CD4-positive, alpha-beta T cell treated with Interleukin-15 for 4 hours (primary cell): Measurements from ENCODE around the gene QTRT2.

ENCODE experiments used
- DNase-seq: peaks from one replicate; pipeline ENCODE4 v3.0.0-alpha.2; 2020; ENCODE audit warnings: low spot score

Gene QTRT2

DNA sequence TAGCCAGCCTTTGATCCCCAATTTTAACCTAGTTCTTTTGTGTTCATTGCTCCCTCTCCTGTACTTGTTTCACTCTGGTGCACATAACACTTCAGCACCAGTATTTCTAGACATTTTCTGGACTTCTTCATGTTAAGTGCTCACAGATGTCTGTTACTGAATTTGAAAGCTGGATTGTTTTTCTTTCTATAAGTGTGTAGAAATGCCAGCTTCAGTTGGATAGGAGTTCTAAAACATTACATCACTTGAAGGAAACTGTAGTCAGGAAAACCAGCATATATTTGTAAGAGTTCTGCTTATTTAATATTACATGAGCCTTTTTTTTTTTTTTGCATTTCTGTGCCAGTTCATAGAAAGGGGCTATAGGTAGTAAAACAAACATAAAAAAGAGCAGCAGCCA, 21.6 kb downstream of the QTRT2 start:
- no peak for DNase-seq

DNA sequence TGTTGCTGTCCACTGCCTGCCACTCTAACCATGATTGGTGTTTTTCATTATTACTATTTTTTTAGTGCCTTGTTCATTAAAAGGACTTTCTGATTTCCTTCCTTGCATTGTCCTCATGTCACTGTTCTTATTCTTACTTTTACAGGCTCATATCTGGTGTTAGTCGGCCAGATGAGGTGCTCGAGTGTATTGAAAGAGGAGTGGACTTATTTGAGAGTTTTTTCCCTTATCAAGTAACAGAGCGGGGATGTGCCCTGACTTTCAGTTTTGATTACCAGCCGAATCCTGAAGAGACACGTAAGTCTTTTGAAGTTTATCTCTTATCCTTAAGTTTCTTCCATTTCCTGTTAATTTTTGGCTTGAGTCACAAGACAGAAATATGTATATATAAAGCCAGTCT, 23.2 kb downstream of the QTRT2 start:
- no peak for DNase-seq

DNA sequence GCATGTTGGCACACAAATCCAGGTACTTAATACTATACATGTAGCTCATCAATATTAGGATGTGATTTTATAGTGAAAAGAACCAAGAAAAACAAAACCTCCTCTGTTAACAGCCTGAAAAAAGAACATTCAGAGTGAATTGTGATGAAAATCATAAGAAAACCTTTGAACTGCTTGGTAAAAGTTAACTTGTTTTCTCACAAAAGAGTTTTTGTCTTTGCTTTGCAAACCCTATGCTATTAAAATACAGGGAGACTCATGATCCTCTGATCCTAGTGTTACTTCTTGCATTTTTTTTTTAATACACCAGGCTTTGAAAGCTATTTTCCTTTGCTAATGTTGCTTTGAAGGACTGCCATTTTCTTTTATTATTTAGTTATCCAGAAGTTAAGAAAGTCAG, 23.7 kb downstream of the QTRT2 start:
- no peak for DNase-seq

DNA sequence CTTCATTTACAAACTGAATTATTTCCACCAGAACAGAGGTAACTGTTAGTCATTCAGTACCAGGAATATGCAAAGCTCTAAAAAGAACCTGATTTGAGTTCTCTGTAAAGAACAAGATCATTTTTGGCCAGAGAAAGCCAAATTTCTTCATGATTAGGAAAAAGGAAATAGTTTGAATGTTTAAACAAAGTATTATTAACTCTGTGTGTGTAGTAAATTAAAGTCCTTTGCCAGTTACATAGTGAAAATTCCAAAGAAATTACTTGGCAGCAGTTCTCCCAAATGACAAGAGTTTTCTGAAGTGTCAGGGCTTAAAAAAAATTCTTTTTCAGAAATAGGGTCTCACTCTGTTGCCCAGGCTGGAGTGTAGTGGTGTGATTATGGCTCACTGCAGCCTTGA, 24.5 kb downstream of the QTRT2 start:
- no peak for DNase-seq

DNA sequence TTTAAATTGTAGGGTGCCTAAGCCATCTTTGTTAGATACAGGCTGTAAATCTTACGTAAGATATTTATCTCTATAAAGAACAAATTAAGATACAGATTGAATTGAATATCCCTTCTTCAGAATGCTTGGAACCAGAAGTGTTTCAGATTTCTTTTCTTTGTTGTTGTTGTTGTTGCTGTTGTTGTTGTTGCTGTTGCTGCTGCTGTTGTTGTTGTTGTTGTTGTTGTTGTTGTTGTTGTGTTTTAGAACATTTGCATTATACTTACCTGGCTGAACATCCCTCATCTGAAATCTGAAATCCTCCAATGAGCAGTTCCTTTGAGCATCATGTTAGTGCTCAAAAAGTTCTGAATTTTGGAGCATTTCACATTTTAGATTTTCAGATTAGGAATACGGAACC, 26.6 kb downstream of the QTRT2 start:
- DNase-seq: no peak

DNA sequence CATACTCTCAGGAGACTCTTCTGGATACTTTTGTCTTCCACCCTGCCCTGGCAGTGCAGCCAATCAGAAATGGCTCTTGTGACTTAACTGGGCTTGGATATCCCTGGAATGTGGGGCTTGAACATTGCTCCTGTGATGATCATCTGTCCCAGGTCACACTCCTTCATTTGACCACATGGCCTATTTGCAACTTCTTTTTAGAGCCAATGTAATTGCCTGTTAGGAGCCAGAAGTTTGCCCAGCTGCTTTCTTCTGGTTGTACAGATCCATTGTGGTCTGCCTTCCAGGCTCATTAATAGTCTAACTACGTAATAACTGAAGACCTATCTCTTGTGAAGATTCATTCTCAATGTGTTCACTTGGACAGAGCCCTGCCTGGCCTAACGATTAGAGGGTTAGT, 29.8 kb downstream of the QTRT2 start:
- DNase-seq: no peak

DNA sequence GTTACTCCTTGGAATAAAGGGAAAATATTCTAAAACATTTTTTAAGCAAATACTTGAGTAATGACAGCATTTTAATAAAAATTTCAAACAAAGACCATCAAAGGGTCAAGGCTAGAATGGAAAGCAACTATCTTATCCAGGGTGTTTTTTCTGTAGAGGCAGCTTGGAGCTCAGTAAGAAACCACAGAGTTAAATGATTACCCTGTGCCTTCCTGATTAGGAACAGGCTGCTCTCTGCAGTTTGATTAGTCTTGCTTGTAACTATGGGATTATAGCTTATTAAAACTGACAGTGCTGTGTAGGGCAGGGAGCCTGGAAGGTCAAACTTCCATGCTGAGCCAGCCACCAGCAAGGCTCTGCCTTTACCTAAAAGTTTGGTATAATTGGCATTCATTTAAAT, 33.1 kb downstream of the QTRT2 start:
- no peak for DNase-seq

DNA sequence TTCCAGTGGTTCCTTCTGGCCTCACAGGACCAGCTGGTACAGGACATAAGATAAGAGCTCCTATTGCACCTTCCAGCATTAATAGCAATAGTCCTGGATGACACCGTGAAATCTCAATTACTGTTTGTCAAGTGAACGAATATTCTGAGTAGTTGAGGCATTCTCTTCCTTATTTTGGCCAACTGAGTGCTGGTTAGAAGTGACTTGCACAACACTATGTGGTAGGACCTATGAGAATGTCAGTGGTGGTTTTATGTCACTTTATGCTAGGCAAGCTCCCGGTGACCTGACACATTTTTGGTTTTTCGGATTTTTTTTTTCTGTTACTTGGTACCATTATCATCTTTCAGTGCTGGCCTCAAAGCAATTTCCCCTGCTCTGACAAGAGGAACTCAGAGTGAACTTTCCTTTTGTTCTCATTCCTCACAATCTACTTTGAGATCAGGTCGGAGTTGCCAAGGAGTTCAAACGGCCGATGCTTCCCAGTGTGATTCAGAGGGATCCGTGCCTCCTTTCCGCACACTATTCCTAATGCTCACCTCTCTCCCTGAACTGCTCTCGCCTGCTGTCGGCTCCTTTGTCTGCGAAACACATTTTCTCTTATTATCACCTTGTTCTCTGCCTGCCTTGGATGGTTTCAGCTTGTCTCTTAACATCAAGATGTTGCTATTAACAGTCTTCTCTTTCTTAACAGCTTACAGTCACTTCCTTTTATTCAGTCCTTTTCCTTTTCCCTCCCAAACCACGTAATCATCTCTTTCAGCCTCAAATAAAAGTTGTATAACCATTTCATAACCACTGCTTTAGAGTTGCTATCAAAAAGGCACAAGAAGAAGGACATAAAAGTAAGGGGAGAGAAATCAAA, 35.8 kb downstream of the QTRT2 start:
- DNase-seq: no peak

DNA sequence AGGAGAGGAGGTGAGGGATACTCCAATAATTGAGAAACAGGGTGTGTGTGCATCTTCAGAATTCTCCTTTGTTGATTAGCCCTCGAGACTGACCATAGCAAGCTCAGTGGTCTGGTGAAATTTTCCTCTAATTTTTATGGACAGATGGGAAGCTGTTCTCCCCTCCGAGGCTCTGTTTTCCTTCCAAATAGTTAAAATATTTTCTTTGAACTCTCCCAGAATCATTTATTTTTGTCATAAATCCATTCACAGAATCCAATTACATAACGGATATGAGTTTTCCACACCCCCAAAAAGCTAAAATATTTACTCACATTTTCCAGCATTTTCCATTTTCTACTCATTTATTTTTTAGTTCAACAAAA, 36.5 kb downstream of the QTRT2 start:
- DNase-seq: no peak

DNA sequence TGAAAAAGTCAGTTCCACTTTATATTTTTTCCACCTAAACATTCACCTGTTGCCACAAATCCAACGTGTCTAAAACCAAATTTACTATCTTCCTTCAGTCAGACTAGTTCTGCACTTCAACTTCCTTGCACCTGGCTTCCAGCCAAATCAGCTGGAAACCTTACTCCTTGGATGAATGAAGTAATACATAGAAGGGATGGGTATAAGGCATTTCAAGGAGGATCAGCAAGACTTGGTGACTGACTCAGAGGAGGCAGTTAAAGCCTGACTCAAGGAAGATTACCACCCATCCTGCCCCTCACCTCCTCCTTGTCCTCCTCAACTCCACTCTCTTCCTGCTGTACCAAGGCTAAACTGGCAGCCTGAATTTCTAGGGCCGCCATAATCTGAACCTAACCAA, 37.1 kb downstream of the QTRT2 start:
- DNase-seq: no peak

DNA sequence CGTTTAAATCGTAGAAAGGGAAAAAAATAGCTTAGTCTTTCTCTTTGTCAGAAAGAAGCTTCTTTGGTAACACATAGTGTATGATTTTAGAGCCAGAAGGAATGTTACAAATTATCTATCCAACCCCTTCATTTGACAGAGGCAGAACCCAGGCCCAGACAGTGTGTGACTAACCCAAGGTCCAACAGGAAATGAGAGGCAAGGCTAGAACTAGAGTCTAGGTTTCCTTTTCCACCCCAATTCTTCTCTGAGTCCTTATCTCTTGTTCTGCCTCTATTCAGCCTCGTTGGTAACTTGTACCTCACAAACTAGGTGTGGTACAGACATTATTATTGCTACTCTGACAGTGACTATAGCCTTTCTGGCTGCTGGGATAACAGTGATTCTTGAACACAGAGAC, 39.3 kb downstream of the QTRT2 start:
- DNase-seq: no peak

DNA sequence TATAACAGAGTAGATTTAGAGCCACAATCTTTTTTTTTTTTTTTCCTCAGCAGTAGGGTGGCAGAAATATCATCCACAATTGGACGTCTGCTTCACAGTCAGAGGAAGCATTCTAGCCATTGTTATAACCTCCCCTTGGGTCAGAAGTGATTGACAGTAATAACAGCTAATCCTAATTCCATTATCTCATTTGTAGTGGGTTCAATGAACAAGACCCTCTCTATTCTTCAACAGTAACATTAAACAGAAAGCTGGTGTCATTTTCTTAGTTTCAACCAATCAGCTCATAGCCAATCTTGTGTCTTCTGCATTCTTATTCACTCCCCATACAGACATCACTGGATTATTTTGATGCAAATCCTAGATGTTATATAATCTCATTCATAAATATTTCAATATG, 44.6 kb downstream of the QTRT2 start:
- DNase-seq: no peak

DNA sequence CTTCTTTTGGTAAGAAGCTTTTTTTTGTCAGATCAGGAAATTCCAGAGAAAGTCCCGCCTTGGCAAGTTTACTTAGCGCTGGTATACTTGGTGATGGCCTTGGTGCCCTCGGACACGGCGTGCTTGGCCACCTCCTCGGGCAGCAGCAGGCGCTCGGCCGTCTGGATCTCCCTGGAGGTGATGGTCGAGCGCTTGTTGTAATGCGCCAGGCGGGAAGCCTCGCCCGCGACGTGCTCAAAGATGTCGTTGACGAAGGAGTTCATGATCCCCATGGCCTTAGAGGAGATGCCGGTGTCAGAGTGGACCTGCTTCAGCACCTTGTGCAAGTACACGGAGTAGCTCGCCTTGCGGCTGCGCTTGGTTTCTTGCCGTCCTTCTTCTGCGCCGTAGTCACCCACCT, 46.6 kb downstream of the QTRT2 start:
- DNase-seq: no peak

DNA sequence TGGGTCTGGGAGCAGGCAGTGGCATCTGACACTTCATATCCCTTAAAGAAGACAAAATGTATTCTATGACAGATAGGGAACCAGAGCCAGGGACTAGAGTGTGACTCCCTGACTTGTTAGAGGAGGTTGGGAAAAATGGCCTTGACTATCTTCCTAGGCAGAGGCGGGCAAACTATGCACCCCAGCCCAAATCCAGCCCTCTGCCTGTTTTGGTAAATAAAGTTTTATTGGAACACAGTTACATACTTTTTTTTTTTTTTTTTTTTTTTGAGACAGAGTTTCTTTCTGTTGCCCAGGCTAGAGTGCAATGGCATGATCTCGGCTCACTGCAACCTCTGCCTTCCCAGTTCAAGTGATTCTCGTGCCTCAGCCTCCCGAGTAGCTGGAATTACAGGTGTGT, 47.3 kb downstream of the QTRT2 start:
- no peak for DNase-seq

DNA sequence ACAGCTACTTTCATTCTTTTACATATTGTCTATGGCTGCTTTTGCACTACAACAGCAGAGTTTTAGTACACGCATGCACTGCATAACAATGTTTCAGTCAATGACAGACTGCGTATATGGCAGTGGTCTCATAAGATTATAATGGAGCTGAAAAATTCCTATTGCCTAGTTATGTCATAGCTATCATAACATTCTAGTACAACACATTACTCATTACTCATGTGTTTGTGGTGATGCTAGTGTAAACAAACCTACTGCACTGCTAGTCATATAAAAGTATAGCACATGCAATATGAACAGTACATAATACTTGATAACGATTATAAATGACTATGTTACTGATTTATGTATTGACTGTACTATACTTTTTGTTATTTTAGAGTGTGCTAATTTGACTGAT, 47.9 kb downstream of the QTRT2 start:
- DNase-seq: no peak

DNA sequence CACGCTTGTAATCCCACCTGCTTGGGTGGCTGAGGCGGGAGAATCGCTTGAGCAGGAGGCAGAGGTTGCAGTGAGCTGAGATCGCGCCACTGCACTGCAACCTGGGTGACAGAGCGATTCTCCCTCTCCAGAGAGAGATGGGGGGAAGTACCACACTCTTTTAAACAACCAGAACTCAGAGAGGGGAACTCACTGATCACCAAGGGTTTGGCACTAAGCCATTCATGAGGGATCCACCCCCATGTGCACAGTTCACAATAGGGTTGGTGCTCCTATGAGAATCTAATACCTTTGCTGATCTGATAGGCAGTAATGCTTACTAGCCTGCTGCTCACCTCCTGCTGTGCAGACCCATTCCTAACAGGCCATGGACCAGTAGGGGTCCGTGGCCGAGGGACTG, 51.6 kb downstream of the QTRT2 start:
- DNase-seq: no peak

DNA sequence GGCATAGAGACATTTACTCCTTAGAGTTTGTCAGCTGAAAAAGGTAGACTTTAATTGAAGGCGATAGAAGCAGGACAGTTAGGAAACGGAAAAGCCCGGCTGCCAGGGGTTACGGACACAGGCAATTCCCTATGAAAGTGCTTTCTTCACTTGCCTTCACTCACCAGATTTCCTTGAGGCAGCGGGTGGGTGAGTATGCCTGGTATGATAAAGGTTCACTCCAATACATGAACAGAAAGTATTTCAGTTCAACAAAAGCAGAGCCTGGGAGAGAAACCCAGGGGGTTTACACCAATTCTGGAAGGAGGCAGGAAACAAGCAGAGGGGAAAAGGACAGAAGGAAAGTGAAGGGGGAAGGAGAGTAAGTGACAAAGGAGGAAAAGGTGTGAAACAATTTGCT, 53.9 kb downstream of the QTRT2 start:
- no peak for DNase-seq

DNA sequence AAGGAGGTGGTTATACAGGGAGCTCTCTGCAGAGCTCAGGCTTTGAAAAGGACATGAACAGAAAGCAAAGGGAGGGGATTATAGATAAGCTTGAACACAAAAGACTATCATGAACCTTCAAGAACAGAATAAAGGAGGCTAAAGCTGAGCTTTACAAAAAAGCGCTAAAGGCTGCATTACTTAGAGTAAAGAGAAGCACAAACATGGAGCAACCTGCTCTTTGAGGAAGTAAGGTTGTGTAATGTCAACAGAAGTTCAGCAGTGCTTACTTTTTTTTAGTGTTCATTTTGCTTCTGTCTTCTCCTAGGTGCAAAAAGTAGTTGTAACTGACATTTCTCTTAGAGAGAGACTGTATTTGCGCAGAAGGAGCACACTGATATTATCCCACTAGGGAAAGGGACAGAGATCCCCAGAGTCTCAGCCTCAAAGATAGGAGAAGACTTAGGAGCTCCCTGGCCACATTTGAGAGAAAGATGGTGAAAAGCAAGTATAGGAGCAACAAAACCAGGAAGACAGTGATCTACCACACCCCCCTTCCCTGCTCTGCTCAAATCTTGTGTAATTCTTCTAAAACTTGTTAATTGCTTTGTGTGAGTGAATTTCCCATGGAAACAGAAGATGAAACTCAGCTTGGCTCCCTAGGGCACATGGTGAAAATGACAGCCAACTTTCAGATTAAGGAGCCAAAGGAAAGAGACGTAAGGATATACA, 54.7 kb downstream of the QTRT2 start:
- DNase-seq: no peak

DNA sequence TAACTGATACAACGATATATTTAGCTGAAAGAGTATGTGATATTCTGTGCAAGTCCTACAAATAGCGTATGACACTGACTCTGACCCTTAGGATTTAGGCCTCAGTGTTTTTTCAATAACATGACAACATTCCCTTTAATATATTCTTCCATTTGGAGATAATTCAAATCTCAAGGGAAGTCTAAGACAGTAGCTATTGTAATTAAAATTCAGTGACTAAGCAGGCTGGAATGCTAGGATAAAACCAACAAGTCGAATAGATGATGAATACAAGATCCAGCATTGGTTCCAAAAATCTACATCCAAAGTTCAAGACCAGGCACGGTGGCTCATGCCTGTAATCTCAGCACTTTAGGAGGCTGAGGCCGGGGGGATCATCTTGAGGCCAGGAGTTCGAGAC, 56.2 kb downstream of the QTRT2 start:
- DNase-seq: no peak

DNA sequence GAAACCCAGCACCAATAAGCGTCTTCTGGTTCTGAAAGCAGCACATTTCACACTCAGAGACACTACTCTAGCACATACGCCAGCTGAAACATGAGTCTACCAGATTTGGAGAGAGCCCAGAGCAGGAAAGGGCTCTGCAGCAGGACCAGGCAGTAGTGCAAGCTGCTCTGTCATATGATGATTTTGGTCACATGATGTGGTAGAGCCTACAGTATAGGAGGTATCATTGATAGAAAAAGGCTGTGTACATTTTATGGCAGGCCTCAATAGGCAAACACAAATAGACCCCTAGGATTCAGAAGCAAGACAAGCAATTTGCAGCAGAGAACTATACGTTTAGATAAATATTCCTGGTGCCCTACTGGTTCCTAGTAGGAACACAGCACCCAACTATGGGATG, 58.2 kb downstream of the QTRT2 start:
- DNase-seq: no peak

DNA sequence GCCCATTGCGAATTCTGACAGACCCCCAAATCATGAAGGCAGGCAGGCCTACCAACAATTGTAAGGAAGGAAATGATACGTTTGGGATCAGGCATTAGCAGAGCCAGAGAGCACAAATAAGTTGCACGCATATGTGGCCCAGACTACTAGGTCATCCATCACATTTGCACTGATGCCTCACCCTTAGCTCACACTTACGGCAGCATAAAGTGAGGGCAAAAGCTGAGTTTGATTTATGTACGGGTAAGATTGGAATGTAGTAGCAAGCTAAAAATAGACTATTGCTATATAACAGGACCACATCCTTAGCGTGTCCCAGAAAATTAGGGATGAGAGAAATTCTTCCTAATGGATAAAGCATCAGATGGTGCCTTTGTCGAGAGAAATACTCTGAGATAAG, 58.6 kb downstream of the QTRT2 start:
- DNase-seq: no peak

DNA sequence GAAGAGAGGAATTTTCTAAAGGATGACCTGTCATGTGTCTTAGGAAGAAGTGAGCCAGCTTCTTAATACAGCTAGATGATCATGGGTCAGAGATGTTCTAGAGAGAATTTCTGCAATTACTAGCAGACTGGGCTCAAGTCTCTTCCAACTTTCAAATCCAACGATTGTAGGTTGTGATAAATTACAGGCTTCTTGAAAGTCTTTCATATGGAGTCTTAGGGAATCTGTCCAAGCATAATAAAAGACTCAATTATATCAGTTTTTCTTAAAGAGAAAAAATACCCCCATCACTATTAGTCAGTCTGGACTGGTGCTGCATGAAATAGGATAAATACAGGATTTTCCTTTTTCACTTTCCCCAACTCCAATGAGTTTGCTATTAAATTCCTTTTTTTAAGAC, 63.2 kb downstream of the QTRT2 start:
- no peak for DNase-seq

DNA sequence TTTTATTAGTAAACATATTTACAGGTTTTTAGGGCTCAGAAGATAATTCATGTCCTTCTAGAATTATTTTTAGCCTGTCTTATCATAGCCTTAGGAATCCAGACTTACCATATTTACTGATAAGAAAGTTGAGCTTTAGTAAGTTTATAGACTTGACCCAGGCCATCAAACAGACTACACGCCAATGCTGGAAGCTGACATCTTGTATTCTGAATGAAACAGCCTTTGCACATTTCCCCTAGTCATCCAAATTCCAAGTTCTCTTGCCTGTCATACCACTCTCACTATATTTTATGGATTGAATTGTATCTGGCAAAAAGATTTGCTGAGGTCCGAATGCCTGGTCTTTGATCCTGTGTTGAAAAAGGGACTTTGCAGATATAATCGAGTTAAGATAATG, 63.7 kb downstream of the QTRT2 start:
- DNase-seq: no peak
